ENCODE data around the gene ARHGAP8.

DNA sequence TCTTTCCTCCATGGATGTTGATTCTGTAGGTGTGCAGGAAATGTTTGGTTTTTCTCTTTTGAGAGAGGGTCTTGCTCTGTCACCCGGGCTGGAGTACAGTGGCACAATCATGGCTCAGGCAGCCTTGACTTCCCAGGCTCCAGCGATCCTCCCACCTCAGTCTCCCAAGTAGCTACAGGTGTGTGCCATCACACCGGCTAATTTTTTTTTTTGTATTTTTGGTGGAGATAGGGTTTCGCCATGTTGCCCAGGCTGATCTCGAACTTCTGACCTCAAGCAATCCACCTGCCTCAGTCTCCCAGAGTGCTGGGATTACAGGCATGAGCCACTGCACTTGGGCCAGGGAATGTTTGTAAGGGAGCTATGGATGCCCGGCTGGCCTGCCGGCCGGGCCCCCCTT lies 45.9 kb upstream of the ARHGAP8 start:
- no peak for TF ChIP-seq POLR2A (IDR thresholded peaks at IDR 0.05)
- TF ChIP-seq, protein P1, sequence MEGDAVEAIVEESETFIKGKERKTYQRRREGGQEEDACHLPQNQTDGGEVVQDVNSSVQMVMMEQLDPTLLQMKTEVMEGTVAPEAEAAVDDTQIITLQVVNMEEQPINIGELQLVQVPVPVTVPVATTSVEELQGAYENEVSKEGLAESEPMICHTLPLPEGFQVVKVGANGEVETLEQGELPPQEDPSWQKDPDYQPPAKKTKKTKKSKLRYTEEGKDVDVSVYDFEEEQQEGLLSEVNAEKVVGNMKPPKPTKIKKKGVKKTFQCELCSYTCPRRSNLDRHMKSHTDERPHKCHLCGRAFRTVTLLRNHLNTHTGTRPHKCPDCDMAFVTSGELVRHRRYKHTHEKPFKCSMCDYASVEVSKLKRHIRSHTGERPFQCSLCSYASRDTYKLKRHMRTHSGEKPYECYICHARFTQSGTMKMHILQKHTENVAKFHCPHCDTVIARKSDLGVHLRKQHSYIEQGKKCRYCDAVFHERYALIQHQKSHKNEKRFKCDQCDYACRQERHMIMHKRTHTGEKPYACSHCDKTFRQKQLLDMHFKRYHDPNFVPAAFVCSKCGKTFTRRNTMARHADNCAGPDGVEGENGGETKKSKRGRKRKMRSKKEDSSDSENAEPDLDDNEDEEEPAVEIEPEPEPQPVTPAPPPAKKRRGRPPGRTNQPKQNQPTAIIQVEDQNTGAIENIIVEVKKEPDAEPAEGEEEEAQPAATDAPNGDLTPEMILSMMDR (IDR thresholded peaks at IDR 0.05): no peak
